CD4-positive, alpha-beta memory T cell (primary cell): ENCODE data around the gene MZF1. TPM values are rescaled to one million over a fixed set of nuclear protein-coding genes. Genes with fewer than 3 reads are reported as not detected.

ENCODE experiments used
- CTCF ChIA-PET: fragments of 350-600 bp; sonication (Branson Sonifier 250); formaldehyde crosslinking; loops from one replicate; lab custom pipeline; 2021; ENCODE audit warnings: inconsistent platforms; ENCODE audit not compliant: partially characterized antibody; lab: Charles Lee
- POLR2A ChIA-PET: fragments of 350-600 bp; sonication (Branson Sonifier 250); formaldehyde crosslinking; loops from one replicate; lab custom pipeline; 2021; ENCODE audit not compliant: partially characterized antibody; lab: Charles Lee
- DNase-seq, 5 donors: peaks; one replicate each; pipeline versions ENCODE4 v3.0.0 to v3.0.0-alpha.2; 2020 to 2022; ENCODE audit warnings: mixed read lengths in 1 of 5
- H3K27ac ChIP-seq: one replicate; pipeline ENCODE4 v1.7.0; 2013; ENCODE audit warnings: low read depth, low read length
- H3K27me3 ChIP-seq: 2 replicates; pipeline ENCODE4 v1.7.0; 2013; ENCODE audit warnings: mild to moderate bottlenecking, low read length, moderate library complexity; ENCODE audit not compliant: insufficient read depth
- H3K36me3 ChIP-seq: 2 replicates; pipeline ENCODE4 v1.7.0; 2013; ENCODE audit warnings: mild to moderate bottlenecking, low read length, moderate library complexity; ENCODE audit not compliant: insufficient read depth
- H3K4me1 ChIP-seq: 2 replicates; pipeline ENCODE4 v1.7.0; 2013; ENCODE audit warnings: mild to moderate bottlenecking, low read length, moderate library complexity; ENCODE audit not compliant: insufficient read depth
- H3K4me3 ChIP-seq, 2 donors: one replicate each; pipeline ENCODE4 v1.7.0; 2013; ENCODE audit warnings: low read length in 2 of 2, mild to moderate bottlenecking in 1 of 2
- H3K9me3 ChIP-seq, 2 donors: one replicate each; pipeline ENCODE4 v1.7.0; 2013; ENCODE audit warnings: low read length in 2 of 2, control low read depth in 1 of 2; ENCODE audit not compliant: control insufficient read depth in 1 of 2
- H3K27ac Mint-ChIP-seq, 7 donors: one replicate each; pipeline ENCODE4 v1.8.0; 2020 to 2021; ENCODE audit warnings: mixed read lengths in 7 of 7, mild to moderate bottlenecking in 6 of 7, inconsistent platforms in 3 of 7, moderate library complexity in 3 of 7
- H3K27me3 Mint-ChIP-seq, 2 donors: one replicate each; pipeline ENCODE4 v1.8.0; 2020 to 2021; ENCODE audit warnings: mixed read lengths in 2 of 2
- H3K36me3 Mint-ChIP-seq, 2 donors: one replicate each; pipeline ENCODE4 v1.8.0; 2020 to 2021; ENCODE audit warnings: mixed read lengths in 2 of 2, inconsistent platforms in 1 of 2, mild to moderate bottlenecking in 1 of 2
- H3K4me1 Mint-ChIP-seq, 4 donors: one replicate each; pipeline ENCODE4 v1.8.0; 2020 to 2021; ENCODE audit warnings: mixed read lengths in 4 of 4, mild to moderate bottlenecking in 1 of 4
- H3K4me3 Mint-ChIP-seq, 8 donors: one replicate each; pipeline ENCODE4 v1.8.0; 2020 to 2021; ENCODE audit warnings: mixed read lengths in 8 of 8, mild to moderate bottlenecking in 7 of 8, moderate library complexity in 6 of 8, inconsistent platforms in 3 of 8
- H3K9me3 Mint-ChIP-seq, 8 donors: one replicate each; pipeline ENCODE4 v1.8.0; 2020 to 2021; ENCODE audit warnings: mixed read lengths in 8 of 8, mild to moderate bottlenecking in 5 of 8, inconsistent platforms in 3 of 8, moderate library complexity in 1 of 8
- intact Hi-C: fragments of 100-400 bp; cut with micrococcal nuclease; formaldehyde crosslinking; loops from one replicate; pipeline ENCODE4 v1.15.1; 2023
- polyA plus RNA-seq, 2 donors: library from polyadenylated mRNA; unstranded; fragments of 300-500 nt; fragmentation: Illumina TruSeq; gene quantifications; one replicate each; pipeline ENCODE4 v1.2.3, GENCODE V29; 2021
- total RNA-seq, 2 experiments: library from RNA; stranded (reverse); gene quantifications; one replicate each; pipeline ENCODE4 v1.2.3, GENCODE V29; 2021

Gene MZF1
- total and polyA plus RNA-seq, 4 experiments from 2014 or later: 5.2 to 44.4 (median 25.8) TPM

DNA sequence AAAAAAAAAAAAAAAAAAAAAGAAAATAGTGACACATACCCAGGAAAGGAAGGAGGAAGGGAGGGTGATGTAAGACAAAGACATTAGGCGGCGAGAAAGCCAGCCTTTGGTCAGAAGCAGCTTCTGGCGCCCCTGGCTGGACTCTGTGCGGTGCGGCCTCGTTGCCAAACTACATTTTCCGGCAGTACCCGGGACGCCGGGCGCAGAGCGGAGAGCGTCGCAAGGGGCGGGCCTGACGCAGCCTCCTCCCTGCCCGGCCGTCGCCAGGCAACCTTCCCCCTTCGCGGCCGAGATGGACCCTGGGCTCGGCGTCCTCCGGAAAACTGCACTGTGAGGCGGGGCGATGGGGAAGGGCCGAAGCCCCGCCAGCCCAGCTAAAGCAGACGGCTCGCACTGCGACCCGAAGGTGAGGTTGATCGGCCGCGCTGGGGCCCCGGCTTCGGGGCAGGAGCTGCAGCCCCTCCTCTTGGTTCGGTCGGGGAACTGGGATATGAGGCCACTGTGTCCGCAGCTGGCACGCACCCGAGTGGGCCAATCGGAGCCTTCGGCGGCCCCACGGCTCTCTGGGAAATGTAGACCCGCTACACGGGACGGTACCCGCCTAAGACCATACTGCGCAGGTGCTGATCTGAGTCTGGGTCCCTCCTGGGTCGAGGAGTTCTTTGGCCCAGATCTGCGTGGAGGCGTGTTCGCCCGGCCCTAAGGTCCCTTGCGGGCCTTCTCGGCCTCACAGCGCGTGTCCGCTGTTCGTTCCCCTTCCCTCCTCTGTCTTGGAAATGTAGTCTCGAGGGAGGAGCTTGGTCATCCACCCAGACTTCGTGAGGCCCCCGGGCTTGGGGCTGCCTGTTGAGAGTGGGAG lies 2.3 kb upstream of the MZF1 start:
- intact Hi-C loops: no loop called here

DNA sequence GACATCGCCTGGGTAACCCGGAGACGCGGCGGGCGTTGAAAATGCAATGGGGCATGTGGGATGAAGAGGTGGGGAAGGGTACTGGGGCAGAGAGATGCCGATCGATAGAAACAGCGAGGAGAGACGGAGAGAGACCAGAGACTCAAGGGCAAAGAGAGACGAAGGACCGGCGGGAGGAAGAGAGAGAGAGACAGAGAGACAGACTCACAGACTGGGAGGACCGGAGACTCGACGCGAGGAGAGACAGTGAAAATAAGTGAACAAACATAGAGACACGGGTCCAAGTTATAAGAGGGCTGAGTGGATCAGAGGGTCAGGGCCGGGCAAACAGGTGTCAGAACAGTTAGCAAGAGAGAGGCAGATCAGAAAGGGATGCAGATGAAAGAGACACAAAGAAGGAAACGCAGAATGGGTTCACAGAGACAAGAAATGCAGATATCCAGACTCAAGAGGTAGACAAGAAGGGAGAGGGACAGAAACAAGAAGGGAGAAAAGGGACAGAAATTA lies 576 bp upstream of the MZF1 start:
- DNase-seq: no peak
- Mint-ChIP-seq H3K27ac (peak overlapping the region; percentile 96 to 100 (median 100)), H3K27me3 (no peaks in the 10 kb centered on the region), H3K4me1 (peaks cover 18 to 50% (median 37%) of the 10 kb centered on the region in 4 donors), H3K36me3 (peaks cover 0 to 23% of the 10 kb centered on the region in 2 donors), H3K9me3 (peaks cover 0 to 2% (median 0%) of the 10 kb centered on the region in 8 donors), H3K4me3 (peak overlapping the region; percentile 89 to 99 (median 96))
- Histone ChIP-seq H3K9me3 (no peaks in the 10 kb centered on the region), H3K27ac (peak overlapping the region; percentile 99), H3K4me1 (peaks cover 29% of the 10 kb centered on the region), H3K27me3 (no peaks in the 10 kb centered on the region), H3K4me3 (peak overlapping the region; percentile 67 to 78), H3K36me3 (no peaks in the 10 kb centered on the region)
- ChIA-PET POLR2A (interaction anchor here (1.5 to 3.8 kb wide), 3 partner anchors 11 to 17 kb away, joined by 4 to 45 read pairs (median 11); partner anchors contain the start of gene UBE2M), CTCF (interaction anchor here (13.2 kb wide), 1 partner anchor 56 kb away, joined by 260 read pairs; the partner anchor contains the start of genes SLC27A5 and ZBTB45)
- intact Hi-C loops: loop anchor here (1.0 kb wide), 7 partner anchors 14 to 295 kb away; partner anchors contain the start of genes TRIM28, ZNF446, ZNF584 and ZNF8

More for the DNA sequence above, 2.3 kb upstream of the MZF1 start:
- Mint-ChIP-seq H3K4me1 (peaks cover 24 to 63% (median 44%) of the 10 kb centered on the region in 4 donors), H3K36me3 (peaks cover 0 to 23% of the 10 kb centered on the region in 2 donors), H3K4me3 (peak overlapping the region; percentile 84 to 93 (median 87)), H3K27me3 (no peaks in the 10 kb centered on the region), H3K9me3 (peaks cover 0 to 2% (median 0%) of the 10 kb centered on the region in 8 donors), H3K27ac (peak overlapping the region; percentile 95 to 100 (median 98))
- Histone ChIP-seq H3K4me3 (peak overlapping the region; percentile 92 to 98), H3K9me3 (no peaks in the 10 kb centered on the region), H3K27me3 (no peaks in the 10 kb centered on the region), H3K4me1 (peaks cover 29% of the 10 kb centered on the region), H3K36me3 (no peaks in the 10 kb centered on the region), H3K27ac (peak overlapping the region; percentile 99)
- ChIA-PET CTCF (interaction anchor here (1.1 to 13.2 kb wide), 3 partner anchors 20 to 57 kb away, joined by 4 to 260 read pairs (median 6); partner anchors contain the start of genes CHMP2A, SLC27A5, TRIM28 and ZBTB45), POLR2A (interaction anchor here (0.7 to 2.9 kb wide), 13 partner anchors 14 to 392 kb away, joined by 3 to 39 read pairs (median 5); partner anchors contain the start of genes CHMP2A, TRIM28, UBE2M and ZBTB45)
- DNase-seq: peak; percentile 76 to 81 (median 80)

DNA sequence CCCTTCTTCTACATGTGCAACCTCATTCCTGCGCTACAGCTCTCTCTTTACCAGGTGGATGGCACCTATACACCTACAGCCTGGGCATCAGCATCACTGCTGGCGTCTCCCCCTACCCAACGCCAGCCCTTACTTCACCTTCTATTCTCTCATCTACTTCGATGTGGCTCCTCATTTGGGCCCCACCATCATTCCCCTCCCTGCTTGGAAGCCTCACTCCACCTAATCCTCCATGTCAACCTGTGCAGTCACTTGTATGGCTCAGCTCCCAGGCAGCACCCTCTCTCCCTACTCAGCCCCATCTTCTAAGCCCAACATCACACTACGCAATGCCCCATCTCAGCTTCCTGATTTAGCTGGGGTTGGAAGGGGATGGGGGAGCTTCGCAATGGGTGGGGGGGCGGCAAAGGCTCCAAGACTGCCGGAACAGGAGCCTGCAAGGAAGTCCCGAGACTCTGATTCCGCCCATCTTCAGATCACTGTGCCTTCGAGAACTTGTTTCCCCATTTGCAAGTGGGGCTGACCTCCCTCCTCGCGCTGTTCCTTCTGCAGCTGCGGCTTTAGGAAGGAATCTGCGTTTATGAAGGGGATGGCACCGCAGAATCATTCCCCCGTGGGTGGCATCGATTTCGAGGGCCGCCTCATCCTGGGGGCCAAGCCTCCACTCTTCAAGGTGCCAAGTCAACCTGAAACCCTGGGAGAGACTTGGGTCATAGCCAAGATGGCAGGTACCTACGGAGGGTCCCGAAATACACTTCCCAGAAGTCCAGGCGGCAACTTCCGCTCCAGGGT lies 913 bp downstream of the MZF1 start:
- intact Hi-C loops: no loop called here
- peak overlapping the region; percentile 99 for H3K27ac ChIP-seq
- H3K27me3 ChIP-seq: no peaks in the 10 kb centered on the region
- DNase-seq: no peak
- H3K4me3 Mint-ChIP-seq: peak overlapping the region; percentile 89 to 99 (median 96)
- peaks cover 0 to 2% (median 0%) of the 10 kb centered on the region in 8 donors for H3K9me3 Mint-ChIP-seq
- H3K36me3 ChIP-seq: no peaks in the 10 kb centered on the region
- peaks cover 16 to 38% (median 28%) of the 10 kb centered on the region in 4 donors for H3K4me1 Mint-ChIP-seq
- CTCF ChIA-PET: interaction anchor here (2.4 kb wide), 1 partner anchor 52 kb away, joined by 10 read pairs; the partner anchor contains the start of gene ZBTB45
- peak overlapping the region; percentile 26 to 78 for H3K4me3 ChIP-seq
- no peaks in the 10 kb centered on the region for H3K27me3 Mint-ChIP-seq
- peaks cover 0 to 28% of the 10 kb centered on the region in 2 donors for H3K36me3 Mint-ChIP-seq
- peak overlapping the region; percentile 96 to 100 (median 100) for H3K27ac Mint-ChIP-seq
- POLR2A ChIA-PET: interaction anchor here (0.9 to 4.6 kb wide), 10 partner anchors 9 to 132 kb away, joined by 3 to 47 read pairs (median 8); partner anchors contain the start of genes CHMP2A, TRIM28, UBE2M and ZBTB45
- H3K4me1 ChIP-seq: peaks cover 29% of the 10 kb centered on the region
- no peaks in the 10 kb centered on the region for H3K9me3 ChIP-seq

DNA sequence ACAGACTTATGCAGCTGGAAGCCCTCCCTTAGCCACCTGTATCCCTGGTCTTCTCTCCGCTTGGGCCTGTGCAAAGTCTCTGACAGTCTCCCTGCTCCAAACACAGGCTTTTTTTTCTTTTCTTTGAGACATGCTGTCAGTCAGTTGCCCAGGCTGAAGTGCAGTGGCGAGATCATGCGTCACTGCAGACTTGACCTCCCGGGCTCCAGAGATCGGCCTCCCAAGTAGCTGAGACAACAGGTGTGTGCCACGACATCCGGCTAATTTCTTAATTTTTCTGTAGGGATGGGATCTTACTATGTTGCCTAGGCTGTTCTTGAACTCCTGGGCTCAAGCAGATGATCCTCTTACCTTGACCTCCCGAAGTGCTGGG lies 1.6 kb downstream of the MZF1 start:
- H3K27me3 ChIP-seq: no peaks in the 10 kb centered on the region
- no peak overlapping the region for H3K4me3 ChIP-seq
- H3K4me1 ChIP-seq: peaks cover 29% of the 10 kb centered on the region
- no peak for DNase-seq
- H3K36me3 ChIP-seq: no peaks in the 10 kb centered on the region
- H3K9me3 ChIP-seq: no peaks in the 10 kb centered on the region
- CTCF ChIA-PET: interaction anchor here (2.4 kb wide), 1 partner anchor 51 kb away, joined by 10 read pairs; the partner anchor contains the start of gene ZBTB45
- Mint-ChIP-seq H3K4me1 (peaks cover 16 to 38% (median 27%) of the 10 kb centered on the region in 4 donors), H3K27me3 (no peaks in the 10 kb centered on the region), H3K9me3 (peaks cover 0 to 2% (median 0%) of the 10 kb centered on the region in 8 donors), H3K36me3 (peaks cover 0 to 29% of the 10 kb centered on the region in 2 donors), H3K4me3 (peak overlapping the region in 2 of 8 donors; percentile 89 to 95), H3K27ac (peak overlapping the region in 6 of 7 donors; percentile 96 to 100 (median 100))
- POLR2A ChIA-PET: interaction anchor here (1.3 to 4.6 kb wide), 6 partner anchors 9 to 51 kb away, joined by 3 to 47 read pairs (median 38); partner anchors contain the start of genes CHMP2A, TRIM28, UBE2M and ZBTB45
- H3K27ac ChIP-seq: no peak overlapping the region
- intact Hi-C loops: no loop called here

DNA sequence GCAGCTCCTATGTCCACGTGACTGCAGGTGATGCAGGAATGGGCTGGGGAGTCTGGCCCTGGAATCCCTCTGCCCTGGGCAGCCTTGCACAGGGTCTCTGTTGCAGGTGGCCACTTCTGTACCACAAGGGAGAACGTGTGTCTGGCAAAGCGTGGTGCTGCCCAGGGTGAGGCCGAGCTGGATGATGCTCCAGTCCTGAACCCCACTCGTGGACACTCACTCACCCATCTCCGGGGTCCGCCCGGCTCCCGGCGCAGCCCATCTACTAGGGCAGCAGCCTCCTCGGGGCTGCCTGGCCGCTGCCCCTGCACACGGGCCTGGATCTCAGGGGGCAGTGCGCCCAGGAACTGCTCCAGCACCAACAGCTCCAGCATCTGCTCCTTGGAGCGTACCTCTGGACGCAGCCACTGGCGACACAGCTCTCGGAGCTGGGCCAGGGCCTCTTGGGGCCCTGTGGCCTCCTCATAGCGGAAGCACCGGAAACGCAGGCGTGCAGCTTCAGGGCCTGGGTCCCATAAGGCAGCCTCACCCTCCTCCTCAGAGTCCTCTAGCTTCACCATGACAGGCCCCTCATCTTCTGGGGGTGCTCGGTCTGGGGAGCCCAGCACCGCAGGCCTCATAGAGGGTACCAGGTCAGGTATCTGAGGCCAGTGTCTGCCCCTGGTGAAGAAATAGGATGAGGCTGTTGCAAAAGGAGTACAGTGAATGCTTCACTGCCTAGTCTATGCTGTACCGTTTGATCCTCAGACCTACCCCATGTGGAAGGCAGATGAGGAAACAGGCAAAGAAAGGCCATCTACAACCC lies 2.2 kb downstream of the MZF1 start:
- no peaks in the 10 kb centered on the region for H3K27me3 Mint-ChIP-seq
- peaks cover 0 to 29% of the 10 kb centered on the region in 2 donors for H3K36me3 Mint-ChIP-seq
- peaks cover 14 to 36% (median 26%) of the 10 kb centered on the region in 4 donors for H3K4me1 Mint-ChIP-seq
- no peak overlapping the region for H3K4me3 Mint-ChIP-seq
- no peaks in the 10 kb centered on the region for H3K36me3 ChIP-seq
- H3K4me3 ChIP-seq: no peak overlapping the region
- peaks cover 0 to 2% (median 0%) of the 10 kb centered on the region in 8 donors for H3K9me3 Mint-ChIP-seq
- H3K27me3 ChIP-seq: no peaks in the 10 kb centered on the region
- H3K4me1 ChIP-seq: peaks cover 27% of the 10 kb centered on the region
- ChIA-PET POLR2A (interaction anchor here (1.3 to 4.6 kb wide), 6 partner anchors 8 to 51 kb away, joined by 3 to 47 read pairs (median 38); partner anchors contain the start of genes CHMP2A, TRIM28, UBE2M and ZBTB45), CTCF (interaction anchor here (2.4 kb wide), 1 partner anchor 50 kb away, joined by 10 read pairs; the partner anchor contains the start of gene ZBTB45)
- DNase-seq: peak in 1 of 5 donors; percentile 38
- H3K27ac Mint-ChIP-seq: peak overlapping the region in 2 of 7 donors; percentile 96 to 100
- H3K9me3 ChIP-seq: no peaks in the 10 kb centered on the region
- no peak overlapping the region for H3K27ac ChIP-seq
- intact Hi-C loops: no loop called here
